ENCODE data around the gene ATP10B.

DNA sequence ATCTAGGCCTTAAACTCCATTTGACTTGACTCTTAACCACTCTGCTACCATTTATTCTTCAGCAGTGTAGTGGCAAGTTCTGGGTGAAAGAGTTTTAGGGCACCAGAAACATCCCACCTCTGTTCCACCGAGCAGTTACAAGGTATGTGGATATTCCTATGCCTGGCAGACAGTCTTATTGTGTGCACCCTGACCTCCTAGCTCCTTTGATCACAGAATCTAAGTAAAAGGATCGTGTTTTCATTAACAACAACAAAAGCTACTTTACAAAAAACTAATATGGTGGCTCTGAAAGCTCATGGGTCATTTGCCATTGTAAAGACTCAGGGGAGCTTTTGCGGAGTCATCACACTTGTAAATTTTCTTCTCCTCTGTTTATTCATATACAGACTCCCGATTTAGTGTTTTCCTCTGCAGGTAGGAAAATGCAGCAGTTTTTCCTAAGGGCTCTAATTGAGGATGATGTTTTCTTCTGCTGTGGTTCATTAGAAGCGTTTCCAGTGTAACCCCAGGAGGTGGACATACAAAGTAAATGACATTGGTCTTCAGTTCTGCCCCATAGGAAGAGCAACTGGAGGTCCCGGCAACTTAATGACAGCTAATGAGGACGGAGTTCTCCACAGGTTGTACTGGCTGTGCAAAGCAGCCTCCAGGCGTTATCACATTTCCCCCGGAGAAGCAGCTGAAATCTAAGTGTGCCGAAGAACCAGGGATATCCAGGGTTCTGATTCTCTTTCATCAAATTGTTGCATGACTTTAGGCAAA, 78.2 kb downstream of the ATP10B start:
- TF ChIP-seq, protein P1, sequence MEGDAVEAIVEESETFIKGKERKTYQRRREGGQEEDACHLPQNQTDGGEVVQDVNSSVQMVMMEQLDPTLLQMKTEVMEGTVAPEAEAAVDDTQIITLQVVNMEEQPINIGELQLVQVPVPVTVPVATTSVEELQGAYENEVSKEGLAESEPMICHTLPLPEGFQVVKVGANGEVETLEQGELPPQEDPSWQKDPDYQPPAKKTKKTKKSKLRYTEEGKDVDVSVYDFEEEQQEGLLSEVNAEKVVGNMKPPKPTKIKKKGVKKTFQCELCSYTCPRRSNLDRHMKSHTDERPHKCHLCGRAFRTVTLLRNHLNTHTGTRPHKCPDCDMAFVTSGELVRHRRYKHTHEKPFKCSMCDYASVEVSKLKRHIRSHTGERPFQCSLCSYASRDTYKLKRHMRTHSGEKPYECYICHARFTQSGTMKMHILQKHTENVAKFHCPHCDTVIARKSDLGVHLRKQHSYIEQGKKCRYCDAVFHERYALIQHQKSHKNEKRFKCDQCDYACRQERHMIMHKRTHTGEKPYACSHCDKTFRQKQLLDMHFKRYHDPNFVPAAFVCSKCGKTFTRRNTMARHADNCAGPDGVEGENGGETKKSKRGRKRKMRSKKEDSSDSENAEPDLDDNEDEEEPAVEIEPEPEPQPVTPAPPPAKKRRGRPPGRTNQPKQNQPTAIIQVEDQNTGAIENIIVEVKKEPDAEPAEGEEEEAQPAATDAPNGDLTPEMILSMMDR (conservative IDR thresholded peaks at IDR 0.05) = no peak
- no peak for TF ChIP-seq ZFX (IDR thresholded peaks at IDR 0.05)
